SK-N-SH treated with all-trans-retinoic acid at 6 μM for 48 hours (cell line): ENCODE measurements around the gene OBSCN.

Source experiments
- ATAC-seq: fragments of 200-7000 bp; cut with Tn5 transposase; 3 replicates; pipeline ENCODE4 v1.9.1; 2020; ENCODE audit warnings: mild to moderate bottlenecking, moderate library complexity
- ARNTL ChIP-seq: fragments of 450-650 bp; formaldehyde crosslinking; IDR thresholded peaks from 2 replicates; pipeline ENCODE4 v1.5.0; 2020; ENCODE audit warnings: low read depth, mild to moderate bottlenecking, moderate library complexity, borderline replicate concordance
- BACH2 ChIP-seq: fragments of 250-450 bp; sonication (Bioruptor Pico); IDR thresholded peaks from 2 replicates; pipeline ENCODE4 v1.9.0; 2021; ENCODE audit warnings: mild to moderate bottlenecking, borderline replicate concordance
- CSDC2 ChIP-seq: fragments of 250-450 bp; sonication (Bioruptor Pico); IDR thresholded peaks from 2 replicates; pipeline ENCODE4 v1.5.0; 2020; ENCODE audit warnings: mild to moderate bottlenecking, moderate library complexity
- ESRRG ChIP-seq: fragments of 250-450 bp; sonication (Bioruptor Pico); IDR thresholded peaks from 2 replicates; pipeline ENCODE4 v1.6.1; 2021; ENCODE audit warnings: mild to moderate bottlenecking
- GLIS3 ChIP-seq: fragments of 250-450 bp; sonication (Bioruptor Pico); IDR thresholded peaks from 2 replicates; pipeline ENCODE4 v1.5.0; 2020; ENCODE audit warnings: mild to moderate bottlenecking, moderate library complexity
- ISL1 ChIP-seq: fragments of 250-450 bp; sonication (Bioruptor Pico); IDR thresholded peaks from 2 replicates; pipeline ENCODE4 v2.1.2; 2022; ENCODE audit warnings: mild to moderate bottlenecking, moderate library complexity
- OSR1 ChIP-seq: fragments of 250-450 bp; sonication (Bioruptor Pico); IDR thresholded peaks from 2 replicates; pipeline ENCODE4 v1.8.0; 2022; ENCODE audit warnings: moderate library complexity, mild to moderate bottlenecking, inconsistent platforms
- PPARA ChIP-seq: fragments of 250-450 bp; sonication (Bioruptor Pico); IDR thresholded peaks from 2 replicates; pipeline ENCODE4 v1.5.0; 2020; ENCODE audit warnings: mild to moderate bottlenecking, borderline replicate concordance
- RARB ChIP-seq: fragments of 250-450 bp; sonication (Bioruptor Pico); IDR thresholded peaks from 2 replicates; pipeline ENCODE4 v1.8.0; 2021; ENCODE audit warnings: mild to moderate bottlenecking, moderate library complexity
- TCF4 ChIP-seq: fragments of 250-450 bp; sonication (Bioruptor Pico); IDR thresholded peaks from 2 replicates; pipeline ENCODE4 v1.8.0; 2021; ENCODE audit warnings: mild to moderate bottlenecking, moderate library complexity, borderline replicate concordance
- TOX ChIP-seq: fragments of 250-450 bp; sonication (Bioruptor Pico); IDR thresholded peaks from 2 replicates; pipeline ENCODE4 v1.8.0; 2021; ENCODE audit warnings: mild to moderate bottlenecking, moderate library complexity, borderline replicate concordance
- ZC3H10 ChIP-seq: fragments of 250-450 bp; sonication (Bioruptor Pico); IDR thresholded peaks from 2 replicates; pipeline ENCODE4 v1.5.1; 2021; ENCODE audit warnings: mild to moderate bottlenecking, moderate library complexity
- ZFP3 ChIP-seq: fragments of 250-450 bp; sonication (Bioruptor Pico); IDR thresholded peaks from 2 replicates; pipeline ENCODE4 v1.5.0; 2020; ENCODE audit warnings: mild to moderate bottlenecking, moderate library complexity
- ZFP30 ChIP-seq: fragments of 450-650 bp; formaldehyde crosslinking; IDR thresholded peaks from 2 replicates; pipeline ENCODE4 v1.5.0; 2022; ENCODE audit warnings: mild to moderate bottlenecking, moderate library complexity
- ZNF565 ChIP-seq: fragments of 450-650 bp; formaldehyde crosslinking; conservative IDR thresholded peaks from 2 replicates; pipeline ENCODE4 v1.5.0; 2020; ENCODE audit warnings: low read depth, mild to moderate bottlenecking, moderate library complexity
- ZNF70 ChIP-seq: fragments of 450-650 bp; formaldehyde crosslinking; IDR thresholded peaks from 2 replicates; pipeline ENCODE4 v1.5.0; 2020; ENCODE audit warnings: mild to moderate bottlenecking, moderate library complexity
- ZNF8 ChIP-seq: fragments of 450-650 bp; formaldehyde crosslinking; IDR thresholded peaks from 2 replicates; pipeline ENCODE4 v1.5.0; 2020; ENCODE audit warnings: mild to moderate bottlenecking, moderate library complexity
- TF ChIP-seq, protein P1 (sequence below): fragments of 250-450 bp; sonication (Bioruptor Pico); IDR thresholded peaks from 2 replicates; pipeline ENCODE4 v1.5.0; 2020; ENCODE audit warnings: mild to moderate bottlenecking, moderate library complexity
- TF ChIP-seq, protein P2 (sequence below): fragments of 250-450 bp; sonication (Bioruptor Pico); IDR thresholded peaks from 2 replicates; pipeline ENCODE4 v1.8.0; 2020; ENCODE audit warnings: mild to moderate bottlenecking, moderate library complexity, borderline replicate concordance
- TF ChIP-seq, protein P3 (sequence below): fragments of 250-450 bp; sonication (Bioruptor Pico); IDR thresholded peaks from 2 replicates; pipeline ENCODE4 v1.8.0; 2021; ENCODE audit warnings: low read depth, mild to moderate bottlenecking, moderate library complexity, borderline replicate concordance
- TF ChIP-seq, protein P4 (sequence below): fragments of 250-450 bp; sonication (Bioruptor Pico); IDR thresholded peaks from 2 replicates; pipeline ENCODE4 v1.5.1; 2020; ENCODE audit warnings: low read depth, mild to moderate bottlenecking, moderate library complexity
- TF ChIP-seq, protein P5 (sequence below): fragments of 250-450 bp; sonication (Bioruptor Pico); IDR thresholded peaks from 2 replicates; pipeline ENCODE4 v1.5.1; 2021; ENCODE audit warnings: mild to moderate bottlenecking, moderate library complexity

OBSCN gene

DNA sequence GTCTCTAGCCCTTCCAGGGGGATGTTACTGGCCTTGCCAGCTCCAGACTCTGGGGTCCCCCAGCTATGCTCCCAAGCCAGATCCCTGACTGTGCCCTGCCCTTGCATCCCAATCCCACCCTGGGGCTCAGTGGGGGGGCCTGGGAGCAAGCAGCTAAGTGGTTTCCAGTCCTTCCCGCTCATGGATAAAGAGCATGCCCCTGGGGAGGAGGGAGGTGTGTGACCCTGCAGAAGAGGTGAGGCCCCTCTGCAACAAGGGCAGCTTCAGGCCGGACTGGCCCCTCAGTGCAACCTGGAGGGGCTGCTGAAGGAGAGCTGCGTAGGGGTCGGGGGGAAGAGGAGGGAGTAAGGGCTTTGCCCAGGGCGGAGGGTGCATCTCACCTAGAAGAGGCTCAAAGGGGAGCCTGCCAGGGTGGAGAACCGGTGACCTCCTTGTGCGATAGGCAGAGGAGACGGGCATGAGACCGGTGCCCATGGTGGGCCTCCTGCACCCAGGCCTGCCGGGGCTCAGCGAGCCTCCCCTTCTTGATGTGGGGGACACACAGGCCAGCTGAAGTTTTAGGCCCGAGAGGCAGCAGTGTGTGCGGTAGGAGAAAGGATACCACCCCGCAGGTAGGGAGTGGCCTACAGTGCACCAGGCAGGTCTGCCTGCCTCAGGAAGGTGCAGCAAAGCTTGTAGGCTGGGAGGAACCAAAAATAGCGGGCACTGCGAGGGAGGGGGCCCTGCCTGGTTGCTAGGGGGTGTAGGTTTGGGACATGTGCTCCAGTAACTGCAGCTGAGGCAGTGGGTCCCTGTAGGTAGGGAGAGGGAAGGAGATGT, 3.1 kb downstream of the OBSCN start:
- ATAC-seq, result no peak
- TF ChIP-seq, protein P1, sequence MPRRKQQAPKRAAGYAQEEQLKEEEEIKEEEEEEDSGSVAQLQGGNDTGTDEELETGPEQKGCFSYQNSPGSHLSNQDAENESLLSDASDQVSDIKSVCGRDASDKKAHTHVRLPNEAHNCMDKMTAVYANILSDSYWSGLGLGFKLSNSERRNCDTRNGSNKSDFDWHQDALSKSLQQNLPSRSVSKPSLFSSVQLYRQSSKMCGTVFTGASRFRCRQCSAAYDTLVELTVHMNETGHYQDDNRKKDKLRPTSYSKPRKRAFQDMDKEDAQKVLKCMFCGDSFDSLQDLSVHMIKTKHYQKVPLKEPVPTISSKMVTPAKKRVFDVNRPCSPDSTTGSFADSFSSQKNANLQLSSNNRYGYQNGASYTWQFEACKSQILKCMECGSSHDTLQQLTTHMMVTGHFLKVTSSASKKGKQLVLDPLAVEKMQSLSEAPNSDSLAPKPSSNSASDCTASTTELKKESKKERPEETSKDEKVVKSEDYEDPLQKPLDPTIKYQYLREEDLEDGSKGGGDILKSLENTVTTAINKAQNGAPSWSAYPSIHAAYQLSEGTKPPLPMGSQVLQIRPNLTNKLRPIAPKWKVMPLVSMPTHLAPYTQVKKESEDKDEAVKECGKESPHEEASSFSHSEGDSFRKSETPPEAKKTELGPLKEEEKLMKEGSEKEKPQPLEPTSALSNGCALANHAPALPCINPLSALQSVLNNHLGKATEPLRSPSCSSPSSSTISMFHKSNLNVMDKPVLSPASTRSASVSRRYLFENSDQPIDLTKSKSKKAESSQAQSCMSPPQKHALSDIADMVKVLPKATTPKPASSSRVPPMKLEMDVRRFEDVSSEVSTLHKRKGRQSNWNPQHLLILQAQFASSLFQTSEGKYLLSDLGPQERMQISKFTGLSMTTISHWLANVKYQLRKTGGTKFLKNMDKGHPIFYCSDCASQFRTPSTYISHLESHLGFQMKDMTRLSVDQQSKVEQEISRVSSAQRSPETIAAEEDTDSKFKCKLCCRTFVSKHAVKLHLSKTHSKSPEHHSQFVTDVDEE (CRISPR knock-in tag), result no peak
- TF ChIP-seq OSR1 (CRISPR knock-in tag) (no peak), ISL1 (CRISPR knock-in tag) (no peak), ZC3H10 (CRISPR knock-in tag) (no peak), GLIS3 (CRISPR knock-in tag) (no peak), RARB (CRISPR knock-in tag) (no peak), BACH2 (no peak), ZFP30 (CRISPR knock-in tag) (no peak), PPARA (CRISPR knock-in tag) (no peak)
- TF ChIP-seq, protein P2, sequence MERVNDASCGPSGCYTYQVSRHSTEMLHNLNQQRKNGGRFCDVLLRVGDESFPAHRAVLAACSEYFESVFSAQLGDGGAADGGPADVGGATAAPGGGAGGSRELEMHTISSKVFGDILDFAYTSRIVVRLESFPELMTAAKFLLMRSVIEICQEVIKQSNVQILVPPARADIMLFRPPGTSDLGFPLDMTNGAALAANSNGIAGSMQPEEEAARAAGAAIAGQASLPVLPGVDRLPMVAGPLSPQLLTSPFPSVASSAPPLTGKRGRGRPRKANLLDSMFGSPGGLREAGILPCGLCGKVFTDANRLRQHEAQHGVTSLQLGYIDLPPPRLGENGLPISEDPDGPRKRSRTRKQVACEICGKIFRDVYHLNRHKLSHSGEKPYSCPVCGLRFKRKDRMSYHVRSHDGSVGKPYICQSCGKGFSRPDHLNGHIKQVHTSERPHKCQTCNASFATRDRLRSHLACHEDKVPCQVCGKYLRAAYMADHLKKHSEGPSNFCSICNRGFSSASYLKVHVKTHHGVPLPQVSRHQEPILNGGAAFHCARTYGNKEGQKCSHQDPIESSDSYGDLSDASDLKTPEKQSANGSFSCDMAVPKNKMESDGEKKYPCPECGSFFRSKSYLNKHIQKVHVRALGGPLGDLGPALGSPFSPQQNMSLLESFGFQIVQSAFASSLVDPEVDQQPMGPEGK (CRISPR knock-in tag), result no peak

DNA sequence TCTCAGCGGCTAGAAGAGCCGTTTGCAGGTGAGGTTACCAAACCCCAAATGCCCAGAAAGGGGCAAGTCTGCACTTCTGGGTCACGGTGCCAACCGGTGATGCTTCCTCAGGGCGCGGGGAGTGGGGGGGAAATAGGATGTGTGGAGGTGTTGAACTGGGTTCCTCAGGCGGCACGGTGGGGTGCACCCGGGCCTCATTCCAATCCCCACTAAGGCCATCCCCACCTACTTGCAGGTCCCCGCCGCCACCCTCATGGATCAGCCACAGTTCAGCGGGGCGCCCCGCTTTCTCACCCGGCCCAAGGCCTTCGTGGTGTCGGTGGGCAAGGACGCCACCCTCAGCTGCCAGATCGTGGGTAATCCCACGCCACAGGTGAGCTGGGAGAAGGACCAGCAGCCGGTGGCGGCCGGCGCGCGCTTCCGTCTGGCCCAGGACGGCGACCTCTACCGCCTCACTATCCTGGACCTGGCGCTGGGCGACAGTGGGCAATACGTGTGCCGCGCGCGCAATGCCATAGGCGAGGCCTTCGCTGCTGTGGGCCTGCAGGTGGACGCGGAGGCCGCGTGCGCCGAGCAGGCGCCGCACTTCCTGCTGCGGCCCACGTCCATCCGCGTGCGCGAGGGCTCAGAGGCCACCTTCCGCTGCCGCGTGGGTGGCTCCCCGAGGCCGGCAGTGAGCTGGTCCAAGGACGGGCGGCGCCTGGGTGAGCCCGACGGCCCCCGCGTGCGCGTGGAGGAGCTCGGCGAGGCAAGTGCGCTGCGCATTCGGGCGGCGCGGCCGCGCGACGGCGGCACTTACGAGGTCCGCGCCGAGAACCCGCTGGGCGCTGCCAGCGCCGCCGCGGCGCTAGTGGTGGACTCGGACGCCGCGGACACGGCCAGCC, 3.9 kb downstream of the OBSCN start:
- no peak for ATAC-seq
- TF ChIP-seq ARNTL (CRISPR knock-in tag), result no peak
- no peak for TF ChIP-seq ZNF8 (CRISPR knock-in tag)
- no peak for TF ChIP-seq ZFP30 (CRISPR knock-in tag)
- TF ChIP-seq, protein P3, sequence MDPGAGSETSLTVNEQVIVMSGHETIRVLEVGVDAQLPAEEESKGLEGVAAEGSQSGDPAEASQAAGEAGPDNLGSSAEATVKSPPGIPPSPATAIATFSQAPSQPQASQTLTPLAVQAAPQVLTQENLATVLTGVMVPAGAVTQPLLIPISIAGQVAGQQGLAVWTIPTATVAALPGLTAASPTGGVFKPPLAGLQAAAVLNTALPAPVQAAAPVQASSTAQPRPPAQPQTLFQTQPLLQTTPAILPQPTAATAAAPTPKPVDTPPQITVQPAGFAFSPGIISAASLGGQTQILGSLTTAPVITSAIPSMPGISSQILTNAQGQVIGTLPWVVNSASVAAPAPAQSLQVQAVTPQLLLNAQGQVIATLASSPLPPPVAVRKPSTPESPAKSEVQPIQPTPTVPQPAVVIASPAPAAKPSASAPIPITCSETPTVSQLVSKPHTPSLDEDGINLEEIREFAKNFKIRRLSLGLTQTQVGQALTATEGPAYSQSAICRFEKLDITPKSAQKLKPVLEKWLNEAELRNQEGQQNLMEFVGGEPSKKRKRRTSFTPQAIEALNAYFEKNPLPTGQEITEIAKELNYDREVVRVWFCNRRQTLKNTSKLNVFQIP, result no peak
- TF ChIP-seq TOX, result no peak
- TF ChIP-seq ISL1 (CRISPR knock-in tag), result no peak
- no peak for TF ChIP-seq ZNF565 (CRISPR knock-in tag)
- TF ChIP-seq, protein P4, sequence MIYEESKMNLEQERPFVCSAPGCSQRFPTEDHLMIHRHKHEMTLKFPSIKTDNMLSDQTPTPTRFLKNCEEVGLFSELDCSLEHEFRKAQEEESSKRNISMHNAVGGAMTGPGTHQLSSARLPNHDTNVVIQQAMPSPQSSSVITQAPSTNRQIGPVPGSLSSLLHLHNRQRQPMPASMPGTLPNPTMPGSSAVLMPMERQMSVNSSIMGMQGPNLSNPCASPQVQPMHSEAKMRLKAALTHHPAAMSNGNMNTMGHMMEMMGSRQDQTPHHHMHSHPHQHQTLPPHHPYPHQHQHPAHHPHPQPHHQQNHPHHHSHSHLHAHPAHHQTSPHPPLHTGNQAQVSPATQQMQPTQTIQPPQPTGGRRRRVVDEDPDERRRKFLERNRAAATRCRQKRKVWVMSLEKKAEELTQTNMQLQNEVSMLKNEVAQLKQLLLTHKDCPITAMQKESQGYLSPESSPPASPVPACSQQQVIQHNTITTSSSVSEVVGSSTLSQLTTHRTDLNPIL, result no peak
- TF ChIP-seq CSDC2, result no peak
- no peak for TF ChIP-seq ESRRG (CRISPR knock-in tag)
- TF ChIP-seq RARB (CRISPR knock-in tag), result no peak
- TF ChIP-seq PPARA (CRISPR knock-in tag), result no peak
- TF ChIP-seq ZNF70 (CRISPR knock-in tag), result no peak
- TF ChIP-seq TCF4 (CRISPR knock-in tag), result no peak
- TF ChIP-seq, protein P1 (CRISPR knock-in tag), result no peak
- TF ChIP-seq, protein P5, sequence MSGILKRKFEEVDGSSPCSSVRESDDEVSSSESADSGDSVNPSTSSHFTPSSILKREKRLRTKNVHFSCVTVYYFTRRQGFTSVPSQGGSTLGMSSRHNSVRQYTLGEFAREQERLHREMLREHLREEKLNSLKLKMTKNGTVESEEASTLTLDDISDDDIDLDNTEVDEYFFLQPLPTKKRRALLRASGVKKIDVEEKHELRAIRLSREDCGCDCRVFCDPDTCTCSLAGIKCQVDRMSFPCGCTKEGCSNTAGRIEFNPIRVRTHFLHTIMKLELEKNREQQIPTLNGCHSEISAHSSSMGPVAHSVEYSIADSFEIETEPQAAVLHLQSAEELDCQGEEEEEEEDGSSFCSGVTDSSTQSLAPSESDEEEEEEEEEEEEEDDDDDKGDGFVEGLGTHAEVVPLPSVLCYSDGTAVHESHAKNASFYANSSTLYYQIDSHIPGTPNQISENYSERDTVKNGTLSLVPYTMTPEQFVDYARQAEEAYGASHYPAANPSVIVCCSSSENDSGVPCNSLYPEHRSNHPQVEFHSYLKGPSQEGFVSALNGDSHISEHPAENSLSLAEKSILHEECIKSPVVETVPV (CRISPR knock-in tag), result no peak
- TF ChIP-seq BACH2, result no peak
- no peak for TF ChIP-seq OSR1 (CRISPR knock-in tag)
- no peak for TF ChIP-seq ZFP3 (CRISPR knock-in tag)
